ENCODE measurements around the gene ADAMTS9. TPM values are rescaled to one million over a fixed set of nuclear protein-coding genes. Genes with fewer than 3 reads are reported as not detected.

The ADAMTS9 gene
- total and polyA plus RNA-seq, 10 of the 15 experiments (the other 5 are each of a cell fraction or from before 2014, with no cell fraction given), result 0.08 TPM; not detected in 9

- Histone ChIP-seq H3K9ac (ENCODE audit: control insufficient read depth, insufficient read depth, low read length) (no peak overlapping the region), H2AFZ (ENCODE audit: control insufficient read depth, low read depth, low read length) (no peak overlapping the region), H3K4me2 (ENCODE audit: control insufficient read depth, insufficient read depth) (no peak overlapping the region), H3K4me1 (ENCODE audit: control insufficient read depth, insufficient read depth, low read length) (no peaks in the 10 kb centered on the region), H3K4me3 (no peak overlapping the region), H4K20me1 (ENCODE audit: control insufficient read depth, insufficient read depth) (no peaks in the 10 kb centered on the region), H3K27ac (ENCODE audit: control insufficient read depth, insufficient read depth) (no peak overlapping the region), H3K36me3 (ENCODE audit: control insufficient read depth in 2 of 2, insufficient read depth in 2 of 2, low read length in 1 of 2) (no peaks in the 10 kb centered on the region), H3K27me3 (replicated peaks in 1 of 2; ENCODE audit: control insufficient read depth in 2 of 2, insufficient read depth in 2 of 2, low read length in 1 of 2) (no peaks in the 10 kb centered on the region), H3K79me2 (ENCODE audit: control insufficient read depth, insufficient read depth, low read length) (no peaks in the 10 kb centered on the region), H3K9me3 (replicated peaks; ENCODE audit: control insufficient read depth, insufficient read depth, low read length) (no peaks in the 10 kb centered on the region)
- no peak for FAIRE-seq
- 23% methylated on average over 8 of the region's 8 CpGs for WGBS (ENCODE audit: insufficient coverage, insufficient replicate concordance, low lambda C conversion rate, missing lambda C conversion rate)
- CTCF ChIA-PET, result no interaction called here
- no peak for ATAC-seq
- POLR2A ChIA-PET, result interaction anchor here (0.6 kb wide), 1 partner anchor 106 kb away, joined by 4 read pairs; no protein-coding TSS in a partner anchor
- no peak for TF ChIP-seq BACH1 (IDR thresholded peaks at IDR 0.05; ENCODE audit: borderline replicate concordance)
- TF ChIP-seq NBN (IDR thresholded peaks at IDR 0.05), result no peak
- no peak for TF ChIP-seq CHD1 (IDR thresholded peaks at IDR 0.05; ENCODE audit: low read depth, low read length)
- TF ChIP-seq NKRF (conservative IDR thresholded peaks at IDR 0.05), result no peak
- no peak for TF ChIP-seq BRCA1 (IDR thresholded peaks at IDR 0.05; ENCODE audit: low read depth, low read length)
- no peak for TF ChIP-seq RAD21 (IDR thresholded peaks at IDR 0.05; ENCODE audit: insufficient read depth, low read depth, low read length)
- DNase-seq (ENCODE audit: low read depth, low spot score), result no peak
- in situ Hi-C loops (cut with MboI), result no loop called here
- intact Hi-C loops (cut with micrococcal nuclease; ENCODE audit: unreplicated experiment), result no loop called here
- no TSS peak for BruUV-seq (replicated peaks)
- SMC1A ChIA-PET (ENCODE audit: uncharacterized antibody, unreplicated experiment), result interaction anchor here (0.6 kb wide), 1 partner anchor 9 kb away, joined by 3 read pairs; no protein-coding TSS in a partner anchor
- RAD21 ChIA-PET (ENCODE audit: unreplicated experiment), result no interaction called here
Measured at GRCh38 chr3:64716110-64716710, 28.4 kb upstream of the ADAMTS9 start.
